HUES64 (cell line): ENCODE results near the gene FAM25A.
"Not testable (repeated sequence)": the region's sequence is repeated elsewhere in the genome, so short reads cannot be mapped to it uniquely, and the experiment has no call there.

Source experiments
- H3K27ac ChIP-seq: 2 replicates; pipeline ENCODE4 v1.7.0; 2013; ENCODE audit warnings: low read depth, low read length, inconsistent platforms
- H3K27me3 ChIP-seq: 2 replicates; pipeline ENCODE4 v1.6.1; 2013; ENCODE audit warnings: mild to moderate bottlenecking, low read length; ENCODE audit not compliant: insufficient read depth
- H3K36me3 ChIP-seq: 2 replicates; pipeline ENCODE4 v1.6.1; 2013; ENCODE audit warnings: mild to moderate bottlenecking, low read length; ENCODE audit not compliant: insufficient read depth
- H3K4me1 ChIP-seq: 2 replicates; pipeline ENCODE4 v1.6.1; 2013; ENCODE audit warnings: mild to moderate bottlenecking, low read length, moderate library complexity; ENCODE audit not compliant: insufficient read depth
- H3K4me3 ChIP-seq: 2 replicates; pipeline ENCODE4 v1.5.1; 2013; ENCODE audit warnings: mild to moderate bottlenecking, low read length, moderate library complexity
- H3K9ac ChIP-seq: 2 replicates; pipeline ENCODE4 v1.6.1; 2013; ENCODE audit warnings: mild to moderate bottlenecking, low read depth, low read length
- H3K9me3 ChIP-seq: 2 replicates; pipeline ENCODE4 v1.6.1; 2013; ENCODE audit warnings: low read depth, low read length; ENCODE audit not compliant: insufficient read depth
- WGBS: fragments of 150-250, 120-280 bp; methylation state at CpG from one replicate; pipeline ENCODE4 v1.1.7; 2013; ENCODE audit warnings: missing lambda C conversion rate; 5-methylcytosine and 5-hydroxymethylcytosine counted together

Gene FAM25A

DNA sequence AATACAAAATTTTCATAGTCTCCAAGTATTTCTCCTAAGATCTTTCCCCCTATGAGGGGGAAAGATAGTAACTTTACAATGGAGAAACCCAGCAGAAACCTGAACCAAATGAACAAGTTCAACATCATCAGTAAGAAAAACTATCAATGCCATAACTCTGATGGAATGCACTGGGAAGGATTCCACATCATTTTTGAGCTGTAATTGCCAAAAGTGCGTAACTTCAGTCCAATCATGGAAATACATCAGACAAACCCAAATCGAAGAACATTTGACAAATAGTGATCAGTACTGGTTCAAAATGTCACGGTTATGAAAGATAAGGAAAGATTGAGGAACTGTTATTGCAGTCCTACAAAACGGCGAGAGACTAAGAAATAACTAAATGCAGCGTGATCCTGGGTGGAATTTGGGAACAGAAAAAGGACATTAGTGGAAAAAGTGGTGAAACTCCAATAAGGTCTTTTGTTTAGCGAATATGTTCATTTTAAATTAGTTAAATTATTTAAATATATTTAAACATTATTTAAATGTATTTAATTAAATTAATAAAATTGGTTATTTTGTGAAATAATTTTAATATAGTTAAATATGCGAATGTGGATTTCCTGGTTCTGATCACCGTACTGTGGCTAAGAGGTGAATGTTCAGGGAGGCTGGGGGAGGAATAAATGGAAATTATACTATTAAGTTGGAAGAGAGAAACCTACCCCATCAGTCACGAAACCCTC, 4.9 kb upstream of the FAM25A start:
- H3K27ac ChIP-seq, H3K4me3 ChIP-seq, H3K36me3 ChIP-seq, H3K27me3 ChIP-seq, H3K4me1 ChIP-seq, H3K9me3 ChIP-seq, H3K9ac ChIP-seq: not testable (repeated sequence)
- WGBS = 92% methylated on average over 5 of the region's 10 CpGs

GRCh38 chr10:87018127-87018526, 2.0 kb upstream of the FAM25A start:
- H3K36me3 ChIP-seq, H3K27me3 ChIP-seq, H3K4me1 ChIP-seq, H3K9ac ChIP-seq, H3K9me3 ChIP-seq, H3K4me3 ChIP-seq, H3K27ac ChIP-seq: not testable (repeated sequence)
- 90% methylated on average over 6 of the region's 6 CpGs for WGBS

DNA sequence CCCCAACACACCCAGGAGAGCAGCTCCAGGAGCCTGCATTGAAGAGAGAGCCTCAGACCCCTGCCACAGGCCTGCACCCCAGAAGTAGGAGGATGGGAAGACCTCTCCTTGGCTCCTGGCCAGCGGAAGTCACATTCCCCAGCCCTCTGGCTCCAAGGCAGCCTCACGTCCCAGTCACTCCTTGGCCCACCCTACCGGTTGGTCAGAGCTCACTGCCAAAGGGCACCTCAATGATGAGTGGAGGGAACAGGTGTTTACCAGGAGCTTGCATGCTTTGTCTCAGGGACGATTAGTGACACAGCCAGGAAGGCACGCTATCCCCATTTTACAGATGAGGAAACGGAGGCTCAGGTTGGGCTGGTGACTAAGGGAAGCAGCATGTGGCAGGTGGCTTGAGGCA, 1.0 kb upstream of the FAM25A start:
- 94% methylated on average over 6 of the region's 6 CpGs for WGBS

GRCh38 chr10:87019504-87019903, 590 bp upstream of the FAM25A start:
- H3K9ac ChIP-seq, H3K4me3 ChIP-seq, H3K36me3 ChIP-seq, H3K27me3 ChIP-seq, H3K4me1 ChIP-seq, H3K9me3 ChIP-seq, H3K27ac ChIP-seq: not testable (repeated sequence)
- 82% methylated on average over 1 of the region's 1 CpG for WGBS

More for the DNA sequence above, 1.0 kb upstream of the FAM25A start:
- H3K36me3 ChIP-seq, H3K9ac ChIP-seq, H3K27ac ChIP-seq, H3K9me3 ChIP-seq, H3K27me3 ChIP-seq, H3K4me3 ChIP-seq, H3K4me1 ChIP-seq: not testable (repeated sequence)

- not testable (repeated sequence) for H3K4me3 ChIP-seq
- WGBS = 27% methylated on average over 5 of the region's 5 CpGs
Measured at GRCh38 chr10:87025285-87025958, 5.3 kb downstream of the FAM25A start.

GRCh38 chr10:87026747-87027508, 6.8 kb downstream of the FAM25A start:
- not testable (repeated sequence) for H3K27ac ChIP-seq, H3K36me3 ChIP-seq
- WGBS = 86% methylated on average over 17 of the region's 17 CpGs

More at GRCh38 chr10:87025285-87025958, 5.3 kb downstream of the FAM25A start:
- not testable (repeated sequence) for H3K9me3 ChIP-seq, H3K27me3 ChIP-seq, H3K36me3 ChIP-seq, H3K9ac ChIP-seq, H3K4me1 ChIP-seq
- H3K27ac ChIP-seq = peak overlapping the region; percentile 29; the same call in 1 of the 2 replicates

DNA sequence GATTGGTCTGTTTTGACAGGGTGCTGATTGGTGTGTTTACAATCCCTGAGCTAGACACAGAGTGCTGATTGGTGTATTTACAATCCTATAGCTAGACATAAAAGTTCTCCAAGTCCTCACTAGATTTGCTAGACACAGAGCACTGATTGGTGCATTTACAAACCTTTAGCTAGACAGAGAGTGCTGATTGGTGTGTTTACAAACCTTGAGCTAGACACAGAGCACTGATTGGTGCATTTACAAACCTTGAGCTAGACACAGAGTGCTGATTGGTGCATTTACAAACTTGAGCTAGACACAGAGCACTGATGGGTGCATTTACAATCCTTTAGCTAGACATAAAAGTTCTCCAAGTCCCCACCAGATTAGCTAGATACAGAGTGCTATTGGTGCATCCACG, 10.3 kb downstream of the FAM25A start:
- not testable (repeated sequence) for H3K9me3 ChIP-seq, H3K27ac ChIP-seq, H3K4me3 ChIP-seq, H3K27me3 ChIP-seq, H3K36me3 ChIP-seq, H3K9ac ChIP-seq, H3K4me1 ChIP-seq
- 98% methylated on average over 1 of the region's 1 CpG for WGBS

More at GRCh38 chr10:87026747-87027508, 6.8 kb downstream of the FAM25A start:
- H3K4me1 ChIP-seq, H3K27me3 ChIP-seq, H3K4me3 ChIP-seq, H3K9ac ChIP-seq, H3K9me3 ChIP-seq: not testable (repeated sequence)

DNA sequence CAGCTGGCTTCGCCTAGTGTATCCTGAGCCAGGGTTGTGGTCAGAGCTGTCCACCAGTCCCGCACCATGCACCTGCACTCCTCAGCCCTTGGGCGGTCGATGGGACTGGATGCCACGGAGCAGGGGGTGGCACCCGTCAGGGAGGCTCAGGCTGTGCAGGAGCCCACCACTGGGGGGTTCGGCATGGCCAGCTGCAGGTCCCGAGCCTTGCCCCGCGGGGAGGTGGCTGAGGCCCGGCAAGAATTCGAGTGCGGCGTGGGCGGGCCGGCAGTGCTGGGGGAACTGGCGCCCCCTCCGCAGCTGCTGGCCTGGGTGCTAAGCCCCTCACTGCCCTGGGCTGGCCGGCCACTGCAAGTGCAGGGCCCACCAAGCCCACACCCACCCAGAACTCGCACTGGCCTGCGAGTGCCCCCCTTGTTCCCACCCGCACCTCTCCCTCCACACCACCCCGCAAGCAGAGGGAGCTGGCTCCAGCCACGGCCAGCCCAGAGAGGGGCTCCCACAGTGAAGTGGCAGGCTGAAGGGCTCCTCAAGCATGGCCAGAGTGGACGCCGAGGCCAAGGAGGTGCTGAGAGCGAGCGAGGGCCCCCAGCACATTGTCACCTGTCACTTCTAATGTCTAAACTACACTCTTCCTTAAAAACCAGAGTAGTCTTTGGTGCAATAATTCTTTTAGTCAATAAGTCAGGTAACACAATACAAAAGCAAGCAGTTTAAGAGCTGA, 11.0 kb downstream of the FAM25A start:
- no peak overlapping the region for H3K4me3 ChIP-seq
- 96% methylated on average over 28 of the region's 28 CpGs for WGBS
- no peaks in the 10 kb centered on the region for H3K9me3 ChIP-seq
- no peaks in the 10 kb centered on the region for H3K4me1 ChIP-seq
- no peak overlapping the region for H3K27ac ChIP-seq
- H3K9ac ChIP-seq = no peak overlapping the region
- H3K27me3 ChIP-seq = no peaks in the 10 kb centered on the region
- no peaks in the 10 kb centered on the region for H3K36me3 ChIP-seq

- no peak overlapping the region for H3K9ac ChIP-seq
- no peaks in the 10 kb centered on the region for H3K27me3 ChIP-seq
- no peak overlapping the region for H3K4me3 ChIP-seq
- H3K36me3 ChIP-seq = no peaks in the 10 kb centered on the region
- H3K9me3 ChIP-seq = no peaks in the 10 kb centered on the region
- H3K27ac ChIP-seq = no peak overlapping the region
- 100% methylated on average over 1 of the region's 1 CpG for WGBS
- H3K4me1 ChIP-seq = no peaks in the 10 kb centered on the region
Measured at GRCh38 chr10:87036623-87037022, 16.5 kb downstream of the FAM25A start.

- Histone ChIP-seq H3K9me3 (no peaks in the 10 kb centered on the region), H3K9ac (no peak overlapping the region), H3K27ac (no peak overlapping the region), H3K36me3 (no peaks in the 10 kb centered on the region), H3K4me1 (no peaks in the 10 kb centered on the region), H3K27me3 (no peaks in the 10 kb centered on the region), H3K4me3 (no peak overlapping the region)
- 98% methylated on average over 3 of the region's 3 CpGs for WGBS
Measured at GRCh38 chr10:87038286-87038717, 18.2 kb downstream of the FAM25A start.

DNA sequence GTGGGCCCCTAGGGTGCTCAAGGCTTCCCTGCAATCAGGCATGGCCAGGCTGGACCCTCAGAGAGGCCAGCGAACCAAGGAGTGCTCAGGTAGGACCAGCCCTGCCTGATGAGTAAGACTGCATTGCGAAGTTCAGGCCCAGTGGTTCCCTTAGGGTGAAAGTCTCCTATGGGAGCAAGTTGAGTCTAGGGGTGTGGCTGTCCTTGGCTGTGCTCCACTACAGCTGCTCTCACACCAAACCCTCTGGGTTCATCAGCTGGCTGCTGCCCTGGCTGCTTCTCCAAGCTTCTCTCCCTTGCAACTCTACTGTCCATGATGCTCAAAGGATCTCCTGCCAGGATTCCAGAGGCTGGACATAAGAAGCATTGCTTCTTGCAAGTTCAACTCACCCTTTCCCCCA, 18.7 kb downstream of the FAM25A start:
- Histone ChIP-seq H3K9me3 (no peaks in the 10 kb centered on the region), H3K27me3 (no peaks in the 10 kb centered on the region), H3K36me3 (no peaks in the 10 kb centered on the region), H3K27ac (no peak overlapping the region), H3K4me3 (no peak overlapping the region), H3K9ac (no peak overlapping the region), H3K4me1 (no peaks in the 10 kb centered on the region)
- 89% methylated on average over 2 of the region's 2 CpGs for WGBS
